GM18909 (cell line): ENCODE measurements around the gene ZNF653.
A peak's percentile ranks its signal among the peaks of the same experiment; 100 is the strongest.

Experiments
- ATAC-seq: cut with Tn5 transposase; IDR thresholded peaks from one replicate; pipeline ENCODE4 v1.9.1; 2021; ENCODE audit warnings: mild to moderate bottlenecking; ENCODE audit not compliant: unreplicated experiment, poor library complexity

The ZNF653 gene

GRCh38 chr19:11505504-11506100, at the start of gene ZNF653:
ZNF653 (minus strand) TSS chr19:11505839; CDS start chr19:11505786, 53 bp downstream.
- ATAC-seq: peak; percentile 57

GRCh38 chr19:11555246-11555645, 49.6 kb upstream of the ZNF653 start:
- ATAC-seq: no peak

DNA sequence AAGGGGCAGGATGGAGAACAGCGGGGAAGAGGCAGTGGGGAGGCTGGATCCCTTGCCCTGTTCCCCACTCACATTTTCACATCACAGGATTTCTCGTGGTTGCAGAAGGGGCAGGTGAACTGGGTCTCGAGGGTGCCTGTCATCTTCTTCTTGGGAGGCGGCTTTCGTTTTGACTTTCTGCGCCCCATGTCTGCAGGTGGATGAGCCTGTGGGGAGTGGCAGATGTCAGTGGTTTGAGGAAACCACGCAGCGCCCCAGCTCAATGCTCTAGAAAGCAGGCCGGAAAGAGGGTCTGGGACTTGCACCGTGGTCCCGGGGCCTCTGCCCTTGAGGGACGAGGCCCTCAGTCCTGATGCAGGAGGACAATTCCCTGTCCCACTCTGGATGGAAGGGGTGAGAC, 48.5 kb upstream of the ZNF653 start:
- ATAC-seq: no peak

GRCh38 chr19:11552666-11553372, 47.2 kb upstream of the ZNF653 start:
- ATAC-seq: no peak

- ATAC-seq: no peak
Measured at GRCh38 chr19:11551603-11552235, 46.1 kb upstream of the ZNF653 start.

GRCh38 chr19:11550265-11550664, 44.6 kb upstream of the ZNF653 start:
- ATAC-seq: no peak

- no peak for ATAC-seq
Measured at GRCh38 chr19:11549386-11549953, 43.8 kb upstream of the ZNF653 start.

- no peak for ATAC-seq
Measured at GRCh38 chr19:11547929-11548700, 42.5 kb upstream of the ZNF653 start.

DNA sequence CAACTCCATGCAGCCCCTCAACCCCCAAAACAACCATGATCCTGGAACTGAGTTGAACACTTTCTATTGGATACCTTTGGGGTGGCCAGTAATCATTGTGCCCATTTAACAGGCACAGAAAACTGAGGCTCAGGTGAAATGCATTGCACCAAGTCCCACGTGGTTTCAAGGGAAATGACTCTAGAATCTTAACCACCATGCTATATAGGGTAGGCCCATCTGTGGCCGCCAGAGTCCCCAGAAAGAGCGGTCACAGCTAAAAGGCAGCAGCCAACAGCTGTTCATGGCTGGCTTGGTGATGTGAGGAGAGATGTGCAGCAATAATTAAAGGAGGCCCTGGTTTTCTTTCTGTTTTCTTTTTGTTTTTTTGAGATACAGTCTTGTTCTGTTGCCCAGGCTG, 35.6 kb upstream of the ZNF653 start:
- ATAC-seq: no peak

DNA sequence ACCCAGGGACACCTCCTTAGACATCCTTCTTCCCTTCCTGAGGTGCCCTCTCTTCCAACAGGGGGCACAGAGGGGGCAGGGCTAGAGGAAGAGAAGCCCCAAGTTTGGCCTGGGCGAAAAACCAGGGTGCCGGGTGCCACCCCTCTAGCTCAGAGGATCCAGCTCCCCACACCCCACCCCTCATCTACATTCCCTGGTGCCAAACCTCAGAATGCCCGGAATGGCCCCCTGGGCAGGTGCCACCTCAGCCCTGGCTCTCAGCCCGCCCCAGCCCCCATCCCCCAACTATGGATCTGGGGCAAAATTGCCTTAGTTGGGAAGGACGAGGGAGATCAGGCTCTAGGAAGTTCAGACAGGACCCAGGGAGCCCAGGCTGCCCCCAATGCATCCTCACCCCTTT, 35.0 kb upstream of the ZNF653 start:
- ATAC-seq: no peak

GRCh38 chr19:11539495-11540365, 34.1 kb upstream of the ZNF653 start:
- no peak for ATAC-seq

DNA sequence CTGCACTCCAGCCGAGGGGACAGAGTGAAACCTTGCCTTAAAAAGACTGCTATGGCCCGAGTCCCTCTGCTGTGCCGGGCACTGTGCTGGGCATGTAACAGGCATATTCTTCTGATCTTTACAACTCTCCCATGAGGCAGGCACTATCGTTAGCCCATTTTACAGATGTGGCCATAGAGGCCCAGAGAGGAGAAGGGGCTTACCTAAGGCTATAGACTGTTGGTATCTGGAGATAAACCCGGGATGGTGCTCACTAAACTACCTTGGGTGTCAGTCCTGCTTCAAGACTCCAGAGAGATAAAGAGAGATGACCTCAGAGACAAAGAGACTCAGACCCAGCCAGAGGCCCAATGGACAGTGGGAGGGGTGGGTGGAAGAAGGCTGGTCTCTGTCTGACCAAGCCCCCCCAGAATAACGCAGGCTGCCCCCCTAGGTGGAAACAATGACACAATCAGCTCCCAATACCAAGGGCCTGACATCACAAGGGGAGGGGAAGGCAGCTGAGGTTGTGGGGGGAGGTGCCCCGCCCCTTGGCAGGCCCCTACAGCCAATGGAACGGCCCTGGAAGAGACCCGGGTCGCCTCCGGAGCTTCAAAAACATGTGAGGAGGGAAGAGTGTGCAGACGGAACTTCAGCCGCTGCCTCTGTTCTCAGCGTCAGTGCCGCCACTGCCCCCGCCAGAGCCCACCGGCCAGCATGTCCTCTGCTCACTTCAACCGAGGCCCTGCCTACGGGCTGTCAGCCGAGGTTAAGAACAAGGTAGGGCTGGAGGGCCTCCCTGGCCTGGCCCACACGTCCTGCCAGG, 32.8 kb upstream of the ZNF653 start, which contains the start of gene CNN1:
Gene CNN1, plus strand, starts transcription at position 620 of the 805 bp plus-strand sequence. Its CDS starts 77 bp downstream, at position 697.
- no peak for ATAC-seq

- peak; percentile 42 for ATAC-seq
Measured at GRCh38 chr19:11535792-11536595, 30.4 kb upstream of the ZNF653 start.

GRCh38 chr19:11534948-11535347, 29.3 kb upstream of the ZNF653 start:
- no peak for ATAC-seq

- ATAC-seq: no peak
Measured at GRCh38 chr19:11534538-11534937, 28.9 kb upstream of the ZNF653 start.

DNA sequence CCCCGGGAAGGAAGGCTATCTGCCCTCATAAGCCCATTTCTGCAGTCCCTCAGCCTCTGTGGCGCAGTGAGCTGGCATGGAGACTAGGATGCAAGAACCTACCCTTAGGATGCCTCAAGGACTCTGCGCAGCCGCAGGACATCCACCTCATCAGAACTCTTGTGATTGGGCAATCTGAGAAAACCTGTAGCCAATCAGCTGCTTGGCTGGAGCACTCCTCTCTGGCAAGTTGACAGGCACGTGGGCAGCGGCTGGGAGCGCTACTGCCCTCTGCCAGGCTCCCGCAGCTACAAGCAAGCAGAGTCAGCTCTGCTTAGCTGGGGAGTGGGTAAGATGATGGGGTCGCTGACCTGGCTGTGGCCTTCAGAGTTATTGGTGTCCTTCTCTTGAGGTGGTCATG, 24.8 kb upstream of the ZNF653 start:
- no peak for ATAC-seq

GRCh38 chr19:11528551-11529341, 23.1 kb upstream of the ZNF653 start, which contains the start of gene ECSIT:
ECSIT (minus strand) TSS chr19:11529134; CDS start chr19:11519170, 9,964 bp downstream.
- peak; percentile 95 for ATAC-seq
